Lung (tissue), 12 donors: Measurements from ENCODE around the gene MAB21L1. TPM values are rescaled to one million over a fixed set of nuclear protein-coding genes. Genes with fewer than 3 reads are reported as not detected.
A peak's percentile ranks its signal among the peaks of the same experiment; 100 is the strongest.

Experiments used
- ATAC-seq: fragments of 200-7000 bp; cut with Tn5 transposase; one replicate; pipeline ENCODE4 v1.9.1; 2020; ENCODE audit warnings: moderate number of reproducible peaks; ENCODE audit not compliant: insufficient read depth, low FRiP score
- DNase-seq, 3 donors: peaks; one replicate each; pipeline ENCODE4 v3.0.0-alpha.2; 2013 to 2017
- H3K27ac ChIP-seq, 2 donors: one replicate each; pipeline ENCODE4 v1.5.1; 2013; ENCODE audit warnings: mild to moderate bottlenecking in 2 of 2, moderate library complexity in 2 of 2, control low read depth in 1 of 2, inconsistent platforms in 1 of 2, low read depth in 1 of 2, low read length in 1 of 2
- H3K27me3 ChIP-seq, 3 donors: one replicate each; pipeline ENCODE4 v1.5.1; 2013; ENCODE audit warnings: low read length in 2 of 3; ENCODE audit not compliant: control insufficient read depth in 3 of 3, insufficient read depth in 3 of 3
- H3K36me3 ChIP-seq, 4 donors: one replicate each; pipeline ENCODE4 v1.5.1; 2013; ENCODE audit warnings: low read length in 4 of 4, mild to moderate bottlenecking in 1 of 4, moderate library complexity in 1 of 4; ENCODE audit not compliant: control insufficient read depth in 4 of 4, insufficient read depth in 4 of 4
- H3K4me1 ChIP-seq, 5 donors: one replicate each; pipeline ENCODE4 v1.5.1; 2013; ENCODE audit warnings: low read length in 5 of 5, mild to moderate bottlenecking in 2 of 5, moderate library complexity in 1 of 5; ENCODE audit not compliant: control insufficient read depth in 5 of 5, insufficient read depth in 5 of 5
- H3K4me3 ChIP-seq: one replicate; pipeline ENCODE4 v1.5.1; 2013; ENCODE audit warnings: mild to moderate bottlenecking, control low read depth, moderate library complexity
- H3K9ac ChIP-seq, 2 donors: one replicate each; pipeline ENCODE4 v1.5.1; 2013; ENCODE audit warnings: low read length in 2 of 2, control low read depth in 1 of 2; ENCODE audit not compliant: insufficient read depth in 1 of 2
- H3K9me3 ChIP-seq, 4 donors: one replicate each; pipeline ENCODE4 v1.5.1; 2013; ENCODE audit warnings: low read length in 3 of 4, mild to moderate bottlenecking in 1 of 4, moderate library complexity in 1 of 4; ENCODE audit not compliant: control insufficient read depth in 4 of 4, insufficient read depth in 3 of 4
- CTCF ChIP-seq: IDR thresholded peaks from 2 replicates; pipeline ENCODE4 v1.5.1; 2012; ENCODE audit warnings: mild to moderate bottlenecking; ENCODE audit errors: control extremely low read depth, extremely low read depth
- WGBS, 2 donors: extraction: QIAGEN DNeasy Blood & Tissue Kit; methylation state at CpG; one replicate each; pipeline ENCODE4 v1.1.7; 2013; 5-methylcytosine and 5-hydroxymethylcytosine counted together
- polyA plus RNA-seq, 2 donors: library from polyadenylated mRNA; stranded (reverse); fragments of 200-250 nt; gene quantifications; one replicate each; pipeline ENCODE4 v1.2.1, GENCODE V29; 2013
- total RNA-seq, 2 donors: library from RNA; depleted of rRNA in 1 of 2; stranded (reverse); fragments of >200 nt in 1 of 2; gene quantifications; one replicate each; pipeline ENCODE4 v1.2.1, GENCODE V29; 2014 to 2021
- donor health status: control.
- donor health status: control.
- donor health status: Bipolar disorder and iron deficiency.
- donor health status: healthy.
- donor health status: DM: yes; HTN: yes; CAD: no.

The MAB21L1 gene
- total and polyA plus RNA-seq, 4 donors: 0.04 to 0.28 TPM; not detected in 2

- no peak for TF ChIP-seq CTCF
- WGBS, 2 donors: 31 to 49% methylated on average over 5 of the region's 5 CpGs
- ATAC-seq: no peak
- Histone ChIP-seq H3K4me3 (no peak overlapping the region), H3K36me3 (no peaks in the 10 kb centered on the region), H3K27me3 (peaks cover 4 to 95% (median 87%) of the 10 kb centered on the region in 3 donors), H3K9me3 (peaks cover 0 to 21% (median 0%) of the 10 kb centered on the region in 4 donors), H3K9ac (no peak overlapping the region), H3K4me1 (peaks cover 0 to 20% (median 6%) of the 10 kb centered on the region in 5 donors), H3K27ac (no peak overlapping the region)
- peak in 2 of 3 donors; percentile 26 to 56 for DNase-seq
These were observed 977 bp upstream of the MAB21L1 start for GRCh38 chr13:35477386-35477946.

GRCh38 chr13:35475212-35475959 lies 1.1 kb downstream of the MAB21L1 start:
- no peak for ATAC-seq
- WGBS, 2 donors: 9 to 17% methylated on average over 47 of the region's 47 CpGs

GRCh38 chr13:35474496-35475211 lies 1.8 kb downstream of the MAB21L1 start:
- peaks cover 4 to 99% (median 97%) of the 10 kb centered on the region in 3 donors for H3K27me3 ChIP-seq
- peaks cover 0 to 38% (median 9%) of the 10 kb centered on the region in 5 donors for H3K4me1 ChIP-seq
- no peak for TF ChIP-seq CTCF
- no peak overlapping the region for H3K27ac ChIP-seq
- peak overlapping the region; percentile 21 for H3K4me3 ChIP-seq
- H3K9me3 ChIP-seq: peaks cover 0 to 26% (median 0%) of the 10 kb centered on the region in 4 donors
- peak; percentile 44 to 78 (median 61) for DNase-seq
- H3K36me3 ChIP-seq: no peaks in the 10 kb centered on the region
- WGBS, 2 donors: 21 to 31% methylated on average over 17 of the region's 17 CpGs
- no peak overlapping the region for H3K9ac ChIP-seq
- ATAC-seq: no peak

More at GRCh38 chr13:35475212-35475959, 1.1 kb downstream of the MAB21L1 start:
- H3K9me3 ChIP-seq: peaks cover 0 to 26% (median 0%) of the 10 kb centered on the region in 4 donors
- peak; percentile 59 to 64 (median 60) for DNase-seq
- no peak overlapping the region for H3K27ac ChIP-seq
- H3K27me3 ChIP-seq: peaks cover 4 to 99% (median 97%) of the 10 kb centered on the region in 3 donors
- peaks cover 0 to 34% (median 9%) of the 10 kb centered on the region in 5 donors for H3K4me1 ChIP-seq
- no peak for TF ChIP-seq CTCF
- H3K4me3 ChIP-seq: peak overlapping the region; percentile 21
- H3K36me3 ChIP-seq: no peaks in the 10 kb centered on the region
- H3K9ac ChIP-seq: no peak overlapping the region
